Keratinocyte (primary cell): ENCODE results near the gene LENG1.

Source experiments
- CTCF ChIP-seq, 3 experiments: IDR thresholded peaks in 1 of 3; conservative IDR thresholded peaks in 1 of 3; optimal IDR thresholded peaks in 1 of 3; 2 replicates in 2 of 3; 3 replicates in 1 of 3; pipeline versions ENCODE3 to v1.5.1; 2011; ENCODE audit warnings: low read length in 3 of 3, mild to moderate bottlenecking in 3 of 3, moderate library complexity in 2 of 3, control low read depth in 1 of 3, inconsistent platforms in 1 of 3; ENCODE audit not compliant: insufficient read depth in 2 of 3; ENCODE audit errors: extremely low read depth in 1 of 3
- EZH2 ChIP-seq: IDR thresholded peaks from one replicate; pipeline ENCODE4 v1.6.1; 2012; ENCODE audit warnings: inconsistent platforms, mild to moderate bottlenecking, low read length, moderate library complexity

- TF ChIP-seq CTCF (optimal IDR thresholded peaks at IDR 0.05 in 1 of 3, IDR thresholded peaks at IDR 0.05 in 1 of 3, conservative IDR thresholded peaks at IDR 0.05 in 1 of 3; ENCODE audit: extremely low read depth in 1 of 3, insufficient read depth in 2 of 3, low read length in 3 of 3), result no peak
- no peak for TF ChIP-seq EZH2
Measured at GRCh38 chr19:54152878-54153524, 6.5 kb downstream of the LENG1 start.
